Measurements from ENCODE around the gene GPR25. TPM values are rescaled to one million over a fixed set of nuclear protein-coding genes. Genes with fewer than 3 reads are reported as not detected.
A peak's percentile ranks its signal among the peaks of the same experiment; 100 is the strongest.

Gene GPR25
- total RNA-seq, 1 experiment from 2014 or later: not detected

DNA sequence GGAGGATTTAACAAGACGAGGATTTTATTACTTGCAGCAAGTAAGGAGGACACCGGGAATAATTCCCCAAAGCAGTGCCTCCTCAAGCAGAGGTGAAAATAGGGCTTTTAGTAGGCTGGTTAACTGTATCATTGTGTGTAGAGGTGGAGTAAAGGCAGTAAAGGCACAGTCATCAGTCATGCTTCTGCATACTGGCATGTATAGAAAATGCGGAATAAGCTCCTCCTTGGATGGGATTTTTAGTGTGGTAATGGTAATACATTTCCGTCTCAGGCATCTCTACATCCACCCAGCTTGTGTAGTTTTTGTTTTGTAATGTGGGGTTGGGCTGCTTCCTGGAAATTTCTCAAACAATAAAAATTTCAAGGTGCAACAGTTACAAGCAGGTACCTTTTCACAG is 27.4 kb upstream of the GPR25 start (continued):
- no peak for TF ChIP-seq PRDM15 (CRISPR knock-in tag; IDR thresholded peaks at IDR 0.05)
- TF ChIP-seq MAX (CRISPR knock-in tag; IDR thresholded peaks at IDR 0.05): no peak
- no peak for TF ChIP-seq NR1H2 (CRISPR knock-in tag; IDR thresholded peaks at IDR 0.05)
- no peak for TF ChIP-seq MYBL2 (CRISPR knock-in tag; IDR thresholded peaks at IDR 0.05)
- TF ChIP-seq, protein P1, sequence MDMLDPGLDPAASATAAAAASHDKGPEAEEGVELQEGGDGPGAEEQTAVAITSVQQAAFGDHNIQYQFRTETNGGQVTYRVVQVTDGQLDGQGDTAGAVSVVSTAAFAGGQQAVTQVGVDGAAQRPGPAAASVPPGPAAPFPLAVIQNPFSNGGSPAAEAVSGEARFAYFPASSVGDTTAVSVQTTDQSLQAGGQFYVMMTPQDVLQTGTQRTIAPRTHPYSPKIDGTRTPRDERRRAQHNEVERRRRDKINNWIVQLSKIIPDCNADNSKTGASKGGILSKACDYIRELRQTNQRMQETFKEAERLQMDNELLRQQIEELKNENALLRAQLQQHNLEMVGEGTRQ (CRISPR knock-in tag; IDR thresholded peaks at IDR 0.05): no peak
- no peak for TF ChIP-seq TEAD4 (CRISPR knock-in tag; IDR thresholded peaks at IDR 0.05)
- no peak for TF ChIP-seq ZNF532 (CRISPR knock-in tag; IDR thresholded peaks at IDR 0.05; ENCODE audit: borderline replicate concordance)
- no peak for TF ChIP-seq ZNF423 (CRISPR knock-in tag; IDR thresholded peaks at IDR 0.05)

- Mint-ChIP-seq H3K4me3 (no peak overlapping the region), H3K4me1 (peaks cover 8% of the 10 kb centered on the region), H3K27ac (peak overlapping the region; percentile 72), H3K36me3 (peaks cover 36% of the 10 kb centered on the region), H3K27me3 (ENCODE audit: low read depth) (no peaks in the 10 kb centered on the region), H3K9me3 (no peaks in the 10 kb centered on the region)
- ChIA-PET CTCF (interaction anchor here (1.0 kb wide), 1 partner anchor 44 kb away, joined by 3 read pairs; no protein-coding TSS in a partner anchor), POLR2A (no interaction called here)
- no peak for DNase-seq (ENCODE audit: low spot score)
- no peak for ATAC-seq
- TF ChIP-seq MXD4 (CRISPR knock-in tag; IDR thresholded peaks at IDR 0.05; ENCODE audit: borderline replicate concordance) (no peak), ZNF121 (CRISPR knock-in tag; IDR thresholded peaks at IDR 0.05) (no peak), SMAD4 (CRISPR knock-in tag; IDR thresholded peaks at IDR 0.05) (no peak), CTCF (IDR thresholded peaks at IDR 0.05) (no peak), ELF4 (CRISPR knock-in tag; IDR thresholded peaks at IDR 0.05; ENCODE audit: low read depth) (no peak), CBFB (CRISPR knock-in tag; IDR thresholded peaks at IDR 0.05; ENCODE audit: low read depth) (no peak), ZNF671 (CRISPR knock-in tag; IDR thresholded peaks at IDR 0.05) (no peak), PRDM15 (CRISPR knock-in tag; IDR thresholded peaks at IDR 0.05) (no peak)
- TF ChIP-seq, protein P2, sequence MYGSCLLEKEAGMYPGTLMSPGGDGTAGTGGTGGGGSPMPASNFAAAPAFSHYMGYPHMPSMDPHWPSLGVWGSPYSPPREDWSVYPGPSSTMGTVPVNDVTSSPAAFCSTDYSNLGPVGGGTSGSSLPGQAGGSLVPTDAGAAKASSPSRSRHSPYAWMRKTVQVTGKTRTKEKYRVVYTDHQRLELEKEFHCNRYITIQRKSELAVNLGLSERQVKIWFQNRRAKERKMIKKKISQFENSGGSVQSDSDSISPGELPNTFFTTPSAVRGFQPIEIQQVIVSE (CRISPR knock-in tag; IDR thresholded peaks at IDR 0.05; ENCODE audit: borderline replicate concordance): no peak
- TF ChIP-seq, protein P3, sequence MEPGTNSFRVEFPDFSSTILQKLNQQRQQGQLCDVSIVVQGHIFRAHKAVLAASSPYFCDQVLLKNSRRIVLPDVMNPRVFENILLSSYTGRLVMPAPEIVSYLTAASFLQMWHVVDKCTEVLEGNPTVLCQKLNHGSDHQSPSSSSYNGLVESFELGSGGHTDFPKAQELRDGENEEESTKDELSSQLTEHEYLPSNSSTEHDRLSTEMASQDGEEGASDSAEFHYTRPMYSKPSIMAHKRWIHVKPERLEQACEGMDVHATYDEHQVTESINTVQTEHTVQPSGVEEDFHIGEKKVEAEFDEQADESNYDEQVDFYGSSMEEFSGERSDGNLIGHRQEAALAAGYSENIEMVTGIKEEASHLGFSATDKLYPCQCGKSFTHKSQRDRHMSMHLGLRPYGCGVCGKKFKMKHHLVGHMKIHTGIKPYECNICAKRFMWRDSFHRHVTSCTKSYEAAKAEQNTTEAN (CRISPR knock-in tag; IDR thresholded peaks at IDR 0.05): no peak
- TF ChIP-seq, protein P1 (CRISPR knock-in tag; IDR thresholded peaks at IDR 0.05): no peak
Observed at GRCh38 chr1:200846398-200846797, 26.4 kb upstream of the GPR25 start.

All from WTC11 (cell line).